HepG2 (cell line): Measurements from ENCODE around the gene HEPACAM. TPM values are rescaled to one million over a fixed set of nuclear protein-coding genes. Genes with fewer than 3 reads are reported as not detected.

ENCODE experiments used
- BCL6 ChIP-seq: IDR thresholded peaks from 2 replicates; pipeline ENCODE4 v1.6.1; 2016; ENCODE audit warnings: missing genetic modification reagents, missing compliant biosample characterization
- GABPB1 ChIP-seq: IDR thresholded peaks from 2 replicates; pipeline ENCODE4 v1.6.1; 2016; ENCODE audit warnings: mild to moderate bottlenecking, missing genetic modification reagents, moderate library complexity, missing compliant biosample characterization
- MAZ ChIP-seq, 2 experiments: sonication (generic) in 1 of 2; formaldehyde crosslinking in 1 of 2; IDR thresholded peaks; 2 replicates each; pipeline versions ENCODE4 v1.5.0 to v1.6.1; 2012 to 2020; ENCODE audit warnings: low read depth in 2 of 2, mild to moderate bottlenecking in 2 of 2, borderline replicate concordance in 1 of 2, improper control_type of control experiment in 1 of 2, low read length in 1 of 2, missing genetic modification reagents in 1 of 2, moderate library complexity in 1 of 2
- WIZ ChIP-seq: sonication (generic); formaldehyde crosslinking; IDR thresholded peaks from 2 replicates; pipeline ENCODE4 v1.5.1; 2020; ENCODE audit warnings: mild to moderate bottlenecking, missing genetic modification reagents
- ZNF547 ChIP-seq: sonication (generic); formaldehyde crosslinking; IDR thresholded peaks from 2 replicates; pipeline ENCODE4 v1.5.1; 2020; ENCODE audit warnings: mild to moderate bottlenecking, missing genetic modification reagents
- polyA plus RNA-seq, 8 experiments: library from polyadenylated mRNA; depleted of rRNA in 3 of 8; stranded (reverse) in 7 of 8; unstranded in 1 of 8; fragments of >200 nt; fragmentation: Illumina TruSeq in 4 of 8; extraction: Trizol in 4 of 8; gene quantifications; 2 replicates each; pipeline versions ENCODE4 v1.2.1 to v1.2.3, GENCODE V29; 2011 to 2016; ENCODE audit warnings: low read depth in 4 of 8, missing spikeins in 1 of 8, mixed read lengths in 1 of 8; ENCODE audit not compliant: insufficient read depth in 1 of 8
- total RNA-seq, 5 experiments: library from RNA; depleted of rRNA; stranded (reverse); fragments of >200 nt; fragmentation: Illumina TruSeq; extraction: Trizol; gene quantifications; 2 replicates each; pipeline ENCODE4 v1.2.3, GENCODE V29; 2016; ENCODE audit warnings: low read depth in 1 of 5
- TF ChIP-seq, protein P1 (sequence below): sonication (generic); formaldehyde crosslinking; IDR thresholded peaks from 2 replicates; pipeline ENCODE4 v1.4.0; 2020; ENCODE audit warnings: missing genetic modification reagents
- TF ChIP-seq, protein P2 (sequence below): IDR thresholded peaks from 2 replicates; pipeline ENCODE4 v1.6.1; 2016; ENCODE audit warnings: missing compliant biosample characterization, missing genetic modification reagents, borderline replicate concordance
- TF ChIP-seq, protein P3 (sequence below), 2 experiments: fragments of 450-650 bp in 1 of 2; sonication (generic) in 1 of 2; formaldehyde crosslinking; IDR thresholded peaks; 2 replicates each; pipeline versions ENCODE4 v1.5.0 to v1.8.0; 2020 to 2022; ENCODE audit warnings: mild to moderate bottlenecking in 1 of 2, missing genetic modification reagents in 1 of 2
- TF ChIP-seq, protein P4 (sequence below): sonication (generic); formaldehyde crosslinking; IDR thresholded peaks from 2 replicates; pipeline ENCODE4 v1.5.1; 2020; ENCODE audit warnings: mild to moderate bottlenecking, moderate library complexity, missing genetic modification reagents
- TF ChIP-seq, protein P5 (sequence below): sonication (generic); formaldehyde crosslinking; IDR thresholded peaks from 2 replicates; pipeline ENCODE4 v1.4.0; 2020; ENCODE audit warnings: mild to moderate bottlenecking, missing genetic modification reagents
- TF ChIP-seq, protein P6 (sequence below): sonication (generic); formaldehyde crosslinking; IDR thresholded peaks from 2 replicates; pipeline ENCODE4 v1.5.0; 2020; ENCODE audit warnings: mild to moderate bottlenecking, missing genetic modification reagents, borderline replicate concordance

The HEPACAM gene
- total and polyA plus RNA-seq, 2 of the 13 experiments (the other 11 are each of a cell fraction or from before 2014, with no cell fraction given): 66.9 to 121 TPM

DNA sequence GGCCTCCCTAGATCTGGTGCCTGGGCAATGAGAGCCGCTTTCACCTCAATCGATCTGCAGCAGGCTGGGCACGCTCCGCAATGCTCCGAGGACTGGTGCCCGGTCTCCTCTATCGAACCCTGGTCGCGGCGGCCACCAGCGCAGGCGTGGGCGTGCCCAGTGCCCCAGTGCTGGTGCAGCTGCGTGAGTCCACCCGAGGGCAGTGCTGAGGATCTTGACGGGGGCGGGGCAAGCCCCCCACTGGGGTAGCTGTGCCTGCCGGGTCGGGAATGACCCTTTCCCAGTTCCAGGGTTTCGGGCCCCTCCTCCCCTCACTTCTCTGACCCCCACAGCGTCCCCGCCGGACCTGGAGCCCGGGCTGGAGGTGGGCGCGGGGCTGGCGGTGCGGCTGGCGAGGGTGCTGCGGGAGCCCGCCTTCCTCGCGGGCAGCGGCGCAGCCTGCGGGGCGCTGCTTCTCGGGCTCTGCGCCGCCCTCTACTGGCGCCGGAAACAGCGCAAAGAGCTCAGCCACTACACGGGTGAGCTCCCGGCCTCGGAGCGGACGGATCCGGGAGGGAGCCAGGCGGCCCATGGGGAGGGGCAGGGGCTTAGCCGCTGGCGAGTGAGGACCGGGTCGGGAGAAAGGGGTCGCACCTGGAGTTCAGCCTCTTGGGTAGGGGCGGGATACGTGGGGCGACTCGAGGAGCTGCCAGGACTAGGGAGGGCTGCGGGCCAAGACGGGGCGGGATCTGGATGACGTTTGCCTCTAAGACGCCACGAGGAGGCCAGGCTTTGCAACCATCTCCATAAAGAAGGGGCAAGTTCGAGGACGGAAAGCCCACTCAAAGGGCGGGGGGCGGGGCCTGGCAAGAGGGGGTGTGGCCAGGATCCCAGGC lies 59.7 kb downstream of the HEPACAM start (continued):
- TF ChIP-seq, protein P1, sequence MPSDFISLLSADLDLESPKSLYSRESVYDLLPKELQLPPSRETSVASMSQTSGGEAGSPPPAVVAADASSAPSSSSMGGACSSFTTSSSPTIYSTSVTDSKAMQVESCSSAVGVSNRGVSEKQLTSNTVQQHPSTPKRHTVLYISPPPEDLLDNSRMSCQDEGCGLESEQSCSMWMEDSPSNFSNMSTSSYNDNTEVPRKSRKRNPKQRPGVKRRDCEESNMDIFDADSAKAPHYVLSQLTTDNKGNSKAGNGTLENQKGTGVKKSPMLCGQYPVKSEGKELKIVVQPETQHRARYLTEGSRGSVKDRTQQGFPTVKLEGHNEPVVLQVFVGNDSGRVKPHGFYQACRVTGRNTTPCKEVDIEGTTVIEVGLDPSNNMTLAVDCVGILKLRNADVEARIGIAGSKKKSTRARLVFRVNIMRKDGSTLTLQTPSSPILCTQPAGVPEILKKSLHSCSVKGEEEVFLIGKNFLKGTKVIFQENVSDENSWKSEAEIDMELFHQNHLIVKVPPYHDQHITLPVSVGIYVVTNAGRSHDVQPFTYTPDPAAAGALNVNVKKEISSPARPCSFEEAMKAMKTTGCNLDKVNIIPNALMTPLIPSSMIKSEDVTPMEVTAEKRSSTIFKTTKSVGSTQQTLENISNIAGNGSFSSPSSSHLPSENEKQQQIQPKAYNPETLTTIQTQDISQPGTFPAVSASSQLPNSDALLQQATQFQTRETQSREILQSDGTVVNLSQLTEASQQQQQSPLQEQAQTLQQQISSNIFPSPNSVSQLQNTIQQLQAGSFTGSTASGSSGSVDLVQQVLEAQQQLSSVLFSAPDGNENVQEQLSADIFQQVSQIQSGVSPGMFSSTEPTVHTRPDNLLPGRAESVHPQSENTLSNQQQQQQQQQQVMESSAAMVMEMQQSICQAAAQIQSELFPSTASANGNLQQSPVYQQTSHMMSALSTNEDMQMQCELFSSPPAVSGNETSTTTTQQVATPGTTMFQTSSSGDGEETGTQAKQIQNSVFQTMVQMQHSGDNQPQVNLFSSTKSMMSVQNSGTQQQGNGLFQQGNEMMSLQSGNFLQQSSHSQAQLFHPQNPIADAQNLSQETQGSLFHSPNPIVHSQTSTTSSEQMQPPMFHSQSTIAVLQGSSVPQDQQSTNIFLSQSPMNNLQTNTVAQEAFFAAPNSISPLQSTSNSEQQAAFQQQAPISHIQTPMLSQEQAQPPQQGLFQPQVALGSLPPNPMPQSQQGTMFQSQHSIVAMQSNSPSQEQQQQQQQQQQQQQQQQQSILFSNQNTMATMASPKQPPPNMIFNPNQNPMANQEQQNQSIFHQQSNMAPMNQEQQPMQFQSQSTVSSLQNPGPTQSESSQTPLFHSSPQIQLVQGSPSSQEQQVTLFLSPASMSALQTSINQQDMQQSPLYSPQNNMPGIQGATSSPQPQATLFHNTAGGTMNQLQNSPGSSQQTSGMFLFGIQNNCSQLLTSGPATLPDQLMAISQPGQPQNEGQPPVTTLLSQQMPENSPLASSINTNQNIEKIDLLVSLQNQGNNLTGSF (CRISPR knock-in tag): no peak
- TF ChIP-seq WIZ (CRISPR knock-in tag): no peak
- no peak for TF ChIP-seq MAZ (IDR thresholded peaks at IDR 0.05; ENCODE audit: borderline replicate concordance, low read depth, low read length)
- peak; percentile 48; the same call in 1 of the 2 replicates for TF ChIP-seq MAZ (CRISPR knock-in tag; IDR thresholded peaks at IDR 0.05; ENCODE audit: low read depth)
- TF ChIP-seq, protein P2, sequence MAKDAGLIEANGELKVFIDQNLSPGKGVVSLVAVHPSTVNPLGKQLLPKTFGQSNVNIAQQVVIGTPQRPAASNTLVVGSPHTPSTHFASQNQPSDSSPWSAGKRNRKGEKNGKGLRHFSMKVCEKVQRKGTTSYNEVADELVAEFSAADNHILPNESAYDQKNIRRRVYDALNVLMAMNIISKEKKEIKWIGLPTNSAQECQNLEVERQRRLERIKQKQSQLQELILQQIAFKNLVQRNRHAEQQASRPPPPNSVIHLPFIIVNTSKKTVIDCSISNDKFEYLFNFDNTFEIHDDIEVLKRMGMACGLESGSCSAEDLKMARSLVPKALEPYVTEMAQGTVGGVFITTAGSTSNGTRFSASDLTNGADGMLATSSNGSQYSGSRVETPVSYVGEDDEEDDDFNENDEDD: peak; percentile 71; the same call in 1 of the 2 replicates
- TF ChIP-seq, protein P3, sequence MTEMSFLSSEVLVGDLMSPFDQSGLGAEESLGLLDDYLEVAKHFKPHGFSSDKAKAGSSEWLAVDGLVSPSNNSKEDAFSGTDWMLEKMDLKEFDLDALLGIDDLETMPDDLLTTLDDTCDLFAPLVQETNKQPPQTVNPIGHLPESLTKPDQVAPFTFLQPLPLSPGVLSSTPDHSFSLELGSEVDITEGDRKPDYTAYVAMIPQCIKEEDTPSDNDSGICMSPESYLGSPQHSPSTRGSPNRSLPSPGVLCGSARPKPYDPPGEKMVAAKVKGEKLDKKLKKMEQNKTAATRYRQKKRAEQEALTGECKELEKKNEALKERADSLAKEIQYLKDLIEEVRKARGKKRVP (CRISPR knock-in tag; IDR thresholded peaks at IDR 0.05): 0 out of 4 replicates have a peak, but pooled peaks of 1 of the 2 experiments have one; percentile 40
- TF ChIP-seq, protein P4, sequence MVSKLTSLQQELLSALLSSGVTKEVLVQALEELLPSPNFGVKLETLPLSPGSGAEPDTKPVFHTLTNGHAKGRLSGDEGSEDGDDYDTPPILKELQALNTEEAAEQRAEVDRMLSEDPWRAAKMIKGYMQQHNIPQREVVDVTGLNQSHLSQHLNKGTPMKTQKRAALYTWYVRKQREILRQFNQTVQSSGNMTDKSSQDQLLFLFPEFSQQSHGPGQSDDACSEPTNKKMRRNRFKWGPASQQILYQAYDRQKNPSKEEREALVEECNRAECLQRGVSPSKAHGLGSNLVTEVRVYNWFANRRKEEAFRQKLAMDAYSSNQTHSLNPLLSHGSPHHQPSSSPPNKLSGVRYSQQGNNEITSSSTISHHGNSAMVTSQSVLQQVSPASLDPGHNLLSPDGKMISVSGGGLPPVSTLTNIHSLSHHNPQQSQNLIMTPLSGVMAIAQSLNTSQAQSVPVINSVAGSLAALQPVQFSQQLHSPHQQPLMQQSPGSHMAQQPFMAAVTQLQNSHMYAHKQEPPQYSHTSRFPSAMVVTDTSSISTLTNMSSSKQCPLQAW (CRISPR knock-in tag): 0 out of 2 replicates have a peak, but pooled peaks have one; percentile 22
- TF ChIP-seq, protein P5, sequence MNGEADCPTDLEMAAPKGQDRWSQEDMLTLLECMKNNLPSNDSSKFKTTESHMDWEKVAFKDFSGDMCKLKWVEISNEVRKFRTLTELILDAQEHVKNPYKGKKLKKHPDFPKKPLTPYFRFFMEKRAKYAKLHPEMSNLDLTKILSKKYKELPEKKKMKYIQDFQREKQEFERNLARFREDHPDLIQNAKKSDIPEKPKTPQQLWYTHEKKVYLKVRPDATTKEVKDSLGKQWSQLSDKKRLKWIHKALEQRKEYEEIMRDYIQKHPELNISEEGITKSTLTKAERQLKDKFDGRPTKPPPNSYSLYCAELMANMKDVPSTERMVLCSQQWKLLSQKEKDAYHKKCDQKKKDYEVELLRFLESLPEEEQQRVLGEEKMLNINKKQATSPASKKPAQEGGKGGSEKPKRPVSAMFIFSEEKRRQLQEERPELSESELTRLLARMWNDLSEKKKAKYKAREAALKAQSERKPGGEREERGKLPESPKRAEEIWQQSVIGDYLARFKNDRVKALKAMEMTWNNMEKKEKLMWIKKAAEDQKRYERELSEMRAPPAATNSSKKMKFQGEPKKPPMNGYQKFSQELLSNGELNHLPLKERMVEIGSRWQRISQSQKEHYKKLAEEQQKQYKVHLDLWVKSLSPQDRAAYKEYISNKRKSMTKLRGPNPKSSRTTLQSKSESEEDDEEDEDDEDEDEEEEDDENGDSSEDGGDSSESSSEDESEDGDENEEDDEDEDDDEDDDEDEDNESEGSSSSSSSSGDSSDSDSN (CRISPR knock-in tag): peak; percentile 93
- peak; percentile 88 for TF ChIP-seq GABPB1 (CRISPR knock-in tag)
- peak; percentile 53 for TF ChIP-seq ZNF547 (CRISPR knock-in tag)
- TF ChIP-seq, protein P6, sequence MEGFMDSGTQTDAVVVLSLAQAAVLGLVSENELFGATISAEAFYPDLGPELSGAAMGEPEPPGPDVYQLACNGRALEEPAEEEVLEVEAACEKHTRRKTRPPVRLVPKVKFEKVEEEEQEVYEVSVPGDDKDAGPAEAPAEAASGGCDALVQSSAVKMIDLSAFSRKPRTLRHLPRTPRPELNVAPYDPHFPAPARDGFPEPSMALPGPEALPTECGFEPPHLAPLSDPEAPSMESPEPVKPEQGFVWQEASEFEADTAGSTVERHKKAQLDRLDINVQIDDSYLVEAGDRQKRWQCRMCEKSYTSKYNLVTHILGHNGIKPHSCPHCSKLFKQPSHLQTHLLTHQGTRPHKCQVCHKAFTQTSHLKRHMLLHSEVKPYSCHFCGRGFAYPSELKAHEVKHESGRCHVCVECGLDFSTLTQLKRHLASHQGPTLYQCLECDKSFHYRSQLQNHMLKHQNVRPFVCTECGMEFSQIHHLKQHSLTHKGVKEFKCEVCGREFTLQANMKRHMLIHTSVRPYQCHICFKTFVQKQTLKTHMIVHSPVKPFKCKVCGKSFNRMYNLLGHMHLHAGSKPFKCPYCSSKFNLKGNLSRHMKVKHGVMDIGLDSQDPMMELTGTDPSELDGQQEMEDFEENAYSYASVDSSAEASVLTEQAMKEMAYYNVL (CRISPR knock-in tag): peak; percentile 60; the same call in 1 of the 2 replicates
- peak; percentile 52 for TF ChIP-seq BCL6 (CRISPR knock-in tag)
